Glutamatergic neuron (in vitro differentiated cells): Measurements from ENCODE around the gene NEGR1. TPM values are rescaled to one million over a fixed set of nuclear protein-coding genes. Genes with fewer than 3 reads are reported as not detected.

Experiments used
- DNase-seq: peaks from one replicate; pipeline ENCODE4 v3.0.0; 2022
- H3K27ac Mint-ChIP-seq: one replicate; pipeline ENCODE4 v1.8.0; 2020; ENCODE audit warnings: mild to moderate bottlenecking, mixed read lengths, inconsistent platforms; ENCODE audit not compliant: unreplicated experiment
- H3K27me3 Mint-ChIP-seq: one replicate; pipeline ENCODE4 v1.8.0; 2020; ENCODE audit warnings: mild to moderate bottlenecking, moderate library complexity, mixed read lengths, inconsistent platforms; ENCODE audit not compliant: unreplicated experiment
- H3K36me3 Mint-ChIP-seq: one replicate; pipeline ENCODE4 v1.8.0; 2020; ENCODE audit warnings: mild to moderate bottlenecking, mixed read lengths, inconsistent platforms; ENCODE audit not compliant: unreplicated experiment
- H3K4me1 Mint-ChIP-seq: one replicate; pipeline ENCODE4 v1.8.0; 2020; ENCODE audit warnings: mild to moderate bottlenecking, low read depth, mixed read lengths, inconsistent platforms; ENCODE audit not compliant: unreplicated experiment
- H3K4me3 Mint-ChIP-seq: one replicate; pipeline ENCODE4 v1.8.0; 2020; ENCODE audit warnings: mild to moderate bottlenecking, mixed read lengths, inconsistent platforms; ENCODE audit not compliant: unreplicated experiment
- H3K9me3 Mint-ChIP-seq: one replicate; pipeline ENCODE4 v1.8.0; 2020; ENCODE audit warnings: mild to moderate bottlenecking, moderate library complexity, mixed read lengths, inconsistent platforms; ENCODE audit not compliant: unreplicated experiment
- total RNA-seq: library from RNA; stranded (reverse); fragmentation: NEBNext Ultra II Directional; extraction: Animal tissue kit (Norgen Biotek cat#: 25700); gene quantifications from one replicate; pipeline ENCODE4 v1.2.1, GENCODE V29; 2021; ENCODE audit not compliant: unreplicated experiment
- TF ChIP-seq, protein P1 (sequence below): fragments of 200-600 bp; sonication (generic); IDR thresholded peaks from one replicate; pipeline ENCODE4 v1.5.0; 2021; ENCODE audit not compliant: partially characterized antibody, unreplicated experiment

NEGR1 gene
- total RNA-seq, 1 donor from 2014 or later, result 0.51 TPM

DNA sequence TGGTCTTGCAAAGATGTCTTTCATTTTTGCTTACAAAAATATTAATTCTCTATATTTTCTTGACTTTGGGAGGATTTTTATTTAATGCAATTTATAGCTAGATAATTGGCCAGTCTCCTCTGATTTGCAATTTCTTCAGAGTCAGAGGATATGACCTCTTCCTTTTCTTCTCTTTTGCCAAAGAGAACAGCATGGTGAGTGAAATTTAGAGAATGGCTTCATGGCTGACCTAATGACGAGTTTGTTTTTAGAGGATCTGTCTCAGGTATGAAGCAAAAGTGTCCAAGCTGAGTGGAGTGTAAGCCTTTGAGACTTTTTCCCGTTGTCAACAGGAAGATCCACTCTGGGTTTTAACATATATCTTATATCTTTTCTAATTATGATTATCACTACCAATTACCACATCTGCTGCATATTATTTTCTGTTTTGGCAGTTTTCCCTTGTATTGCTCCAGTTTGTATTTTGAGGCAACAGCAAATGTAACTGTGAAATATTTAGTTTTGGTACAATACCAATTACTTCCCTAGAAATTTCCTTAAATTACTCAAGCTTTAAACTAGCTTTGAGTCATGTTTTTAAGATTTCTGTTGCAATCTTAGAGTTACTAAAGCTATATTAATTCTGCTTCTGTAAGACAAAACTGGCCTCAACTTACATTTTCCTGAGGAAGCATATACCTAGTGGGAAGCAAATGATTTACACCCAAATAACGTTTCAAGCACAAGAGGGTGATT is 868.7 kb downstream of the NEGR1 start:
- TF ChIP-seq, protein P1, sequence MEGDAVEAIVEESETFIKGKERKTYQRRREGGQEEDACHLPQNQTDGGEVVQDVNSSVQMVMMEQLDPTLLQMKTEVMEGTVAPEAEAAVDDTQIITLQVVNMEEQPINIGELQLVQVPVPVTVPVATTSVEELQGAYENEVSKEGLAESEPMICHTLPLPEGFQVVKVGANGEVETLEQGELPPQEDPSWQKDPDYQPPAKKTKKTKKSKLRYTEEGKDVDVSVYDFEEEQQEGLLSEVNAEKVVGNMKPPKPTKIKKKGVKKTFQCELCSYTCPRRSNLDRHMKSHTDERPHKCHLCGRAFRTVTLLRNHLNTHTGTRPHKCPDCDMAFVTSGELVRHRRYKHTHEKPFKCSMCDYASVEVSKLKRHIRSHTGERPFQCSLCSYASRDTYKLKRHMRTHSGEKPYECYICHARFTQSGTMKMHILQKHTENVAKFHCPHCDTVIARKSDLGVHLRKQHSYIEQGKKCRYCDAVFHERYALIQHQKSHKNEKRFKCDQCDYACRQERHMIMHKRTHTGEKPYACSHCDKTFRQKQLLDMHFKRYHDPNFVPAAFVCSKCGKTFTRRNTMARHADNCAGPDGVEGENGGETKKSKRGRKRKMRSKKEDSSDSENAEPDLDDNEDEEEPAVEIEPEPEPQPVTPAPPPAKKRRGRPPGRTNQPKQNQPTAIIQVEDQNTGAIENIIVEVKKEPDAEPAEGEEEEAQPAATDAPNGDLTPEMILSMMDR, result no peak
- H3K36me3 Mint-ChIP-seq, result no peaks in the 10 kb centered on the region
- no peaks in the 10 kb centered on the region for H3K9me3 Mint-ChIP-seq
- H3K4me3 Mint-ChIP-seq, result no peak overlapping the region
- H3K27ac Mint-ChIP-seq, result no peak overlapping the region
- no peaks in the 10 kb centered on the region for H3K4me1 Mint-ChIP-seq
- DNase-seq, result no peak
- no peaks in the 10 kb centered on the region for H3K27me3 Mint-ChIP-seq

DNA sequence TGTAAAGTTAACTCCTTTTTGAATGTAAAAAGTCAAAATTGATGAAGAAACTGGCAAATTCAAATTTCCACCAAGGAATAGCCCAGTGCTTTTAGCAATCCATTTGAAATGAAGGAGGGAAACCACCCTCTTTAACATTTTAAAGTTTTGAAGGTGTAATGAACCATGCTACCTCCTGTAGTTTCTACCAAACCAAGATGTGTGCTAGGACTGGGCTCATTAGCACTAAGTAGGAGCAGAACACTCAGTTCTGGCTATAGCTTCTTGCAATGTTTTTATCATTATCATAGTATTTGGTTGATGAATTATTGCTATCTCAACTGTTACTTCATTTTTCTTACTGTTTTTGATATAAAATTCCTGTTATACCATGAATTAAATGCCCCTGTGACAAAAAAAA is 882.3 kb downstream of the NEGR1 start:
- no peaks in the 10 kb centered on the region for H3K4me1 Mint-ChIP-seq
- no peak for DNase-seq
- TF ChIP-seq, protein P1, result no peak
- H3K27me3 Mint-ChIP-seq, result no peaks in the 10 kb centered on the region
- peaks cover 3% of the 10 kb centered on the region for H3K36me3 Mint-ChIP-seq
- no peak overlapping the region for H3K27ac Mint-ChIP-seq
- H3K9me3 Mint-ChIP-seq, result no peaks in the 10 kb centered on the region
- H3K4me3 Mint-ChIP-seq, result no peak overlapping the region

DNA sequence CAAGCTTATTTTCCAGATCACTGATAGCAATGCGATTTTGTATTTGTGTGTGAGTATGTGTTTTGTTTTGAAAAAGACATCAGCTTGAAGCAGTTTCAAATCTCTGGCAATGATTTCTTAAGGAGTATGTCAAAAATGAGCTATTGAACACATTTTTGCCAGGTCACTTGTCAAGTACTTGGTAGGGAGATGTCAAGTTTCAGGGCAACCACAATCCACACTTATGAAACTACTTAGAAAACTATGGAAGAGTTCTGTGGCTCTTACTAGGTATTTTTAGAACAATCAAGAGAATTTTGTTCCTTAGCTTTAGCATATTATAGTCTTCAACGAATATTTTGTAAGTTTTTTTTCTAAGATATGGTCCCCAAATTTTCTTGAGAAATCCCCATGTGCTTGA is 882.7 kb downstream of the NEGR1 start:
- Mint-ChIP-seq H3K4me3 (no peak overlapping the region), H3K4me1 (no peaks in the 10 kb centered on the region), H3K27me3 (no peaks in the 10 kb centered on the region), H3K27ac (no peak overlapping the region), H3K36me3 (peaks cover 3% of the 10 kb centered on the region), H3K9me3 (no peaks in the 10 kb centered on the region)
- DNase-seq, result no peak
- TF ChIP-seq, protein P1, result no peak

DNA sequence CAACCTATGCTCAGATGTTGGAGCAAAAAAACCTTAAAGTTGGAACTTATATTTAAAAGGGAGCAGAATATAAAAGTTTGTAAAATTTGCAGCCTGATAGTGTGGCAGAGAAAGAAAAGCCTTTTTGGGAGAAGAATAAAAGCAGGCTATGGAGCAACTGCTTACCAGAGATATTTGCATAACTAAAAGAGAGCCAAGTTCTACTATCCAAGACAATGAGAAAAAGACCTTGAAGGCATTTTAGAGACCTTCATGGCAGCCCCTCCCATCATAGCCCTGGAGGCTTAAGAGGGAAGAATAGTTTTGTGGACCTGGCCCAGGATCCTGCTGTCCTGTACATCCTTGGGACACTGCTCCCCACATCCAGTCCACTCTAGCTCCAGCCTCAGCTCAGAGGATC is 889.0 kb downstream of the NEGR1 start:
- TF ChIP-seq, protein P1, result no peak
- DNase-seq, result no peak
- no peaks in the 10 kb centered on the region for H3K27me3 Mint-ChIP-seq
- peaks cover 16% of the 10 kb centered on the region for H3K36me3 Mint-ChIP-seq
- H3K9me3 Mint-ChIP-seq, result peaks cover 7% of the 10 kb centered on the region
- H3K4me1 Mint-ChIP-seq, result no peaks in the 10 kb centered on the region
- no peak overlapping the region for H3K27ac Mint-ChIP-seq
- no peak overlapping the region for H3K4me3 Mint-ChIP-seq

DNA sequence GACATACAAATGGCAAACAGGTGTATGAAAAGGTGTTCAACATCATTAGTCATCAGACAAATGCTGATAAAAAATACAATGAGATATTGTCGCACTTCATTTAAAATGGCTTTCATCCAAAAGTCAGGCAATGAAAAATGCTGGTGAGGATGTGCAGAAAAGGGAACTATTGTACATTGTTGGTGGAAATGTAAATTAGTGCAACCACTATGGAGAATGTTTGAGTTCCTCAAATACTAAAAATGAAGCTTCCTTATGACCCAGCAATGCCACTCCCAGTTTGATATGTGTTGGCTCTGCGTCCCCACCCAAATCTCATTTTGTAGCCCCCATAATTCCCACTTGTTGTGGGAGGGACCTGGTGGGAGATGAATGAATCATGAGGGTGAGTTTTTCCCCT is 891.8 kb downstream of the NEGR1 start:
- no peaks in the 10 kb centered on the region for H3K4me1 Mint-ChIP-seq
- peaks cover 7% of the 10 kb centered on the region for H3K9me3 Mint-ChIP-seq
- H3K27me3 Mint-ChIP-seq, result peaks cover 2% of the 10 kb centered on the region
- TF ChIP-seq, protein P1, result no peak
- no peak overlapping the region for H3K4me3 Mint-ChIP-seq
- H3K27ac Mint-ChIP-seq, result no peak overlapping the region
- DNase-seq, result no peak
- H3K36me3 Mint-ChIP-seq, result peaks cover 23% of the 10 kb centered on the region
